WERI-Rb-1 (cell line): Measurements from ENCODE around the gene TICAM2.
A peak's percentile ranks its signal among the peaks of the same experiment; 100 is the strongest.

ENCODE experiments used
- DNase-seq: peaks from one replicate; pipeline ENCODE4 v3.0.0-alpha.2; 2020
- H3K27ac ChIP-seq: fragments of 250-450 bp; sonication (Bioruptor Pico); 2 replicates; pipeline ENCODE4 v1.5.1; 2020; ENCODE audit warnings: mild to moderate bottlenecking, moderate library complexity
- H3K27me3 ChIP-seq: fragments of 250-450 bp; sonication (Bioruptor Pico); 2 replicates; pipeline ENCODE4 v1.5.1; 2021; ENCODE audit warnings: mild to moderate bottlenecking, low read depth, moderate library complexity; ENCODE audit not compliant: insufficient read depth, severe bottlenecking
- H3K36me3 ChIP-seq: fragments of 250-450 bp; sonication (Bioruptor Pico); 2 replicates; pipeline ENCODE4 v1.5.1; 2020; ENCODE audit warnings: mild to moderate bottlenecking, moderate library complexity
- H3K4me3 ChIP-seq: 2 replicates; pipeline ENCODE4 v1.5.1; 2011; ENCODE audit warnings: low read depth, mild to moderate bottlenecking, control low read depth, low read length
- H3K9me3 ChIP-seq: fragments of 250-450 bp; sonication (Bioruptor Pico); 2 replicates; pipeline ENCODE4 v1.5.1; 2021; ENCODE audit warnings: mild to moderate bottlenecking, moderate library complexity; ENCODE audit not compliant: severe bottlenecking
- CTCF ChIP-seq: IDR thresholded peaks from 2 replicates; pipeline ENCODE4 v1.5.1; 2011; ENCODE audit warnings: low read depth, mild to moderate bottlenecking, control low read depth, inconsistent platforms, low read length

The TICAM2 gene

DNA sequence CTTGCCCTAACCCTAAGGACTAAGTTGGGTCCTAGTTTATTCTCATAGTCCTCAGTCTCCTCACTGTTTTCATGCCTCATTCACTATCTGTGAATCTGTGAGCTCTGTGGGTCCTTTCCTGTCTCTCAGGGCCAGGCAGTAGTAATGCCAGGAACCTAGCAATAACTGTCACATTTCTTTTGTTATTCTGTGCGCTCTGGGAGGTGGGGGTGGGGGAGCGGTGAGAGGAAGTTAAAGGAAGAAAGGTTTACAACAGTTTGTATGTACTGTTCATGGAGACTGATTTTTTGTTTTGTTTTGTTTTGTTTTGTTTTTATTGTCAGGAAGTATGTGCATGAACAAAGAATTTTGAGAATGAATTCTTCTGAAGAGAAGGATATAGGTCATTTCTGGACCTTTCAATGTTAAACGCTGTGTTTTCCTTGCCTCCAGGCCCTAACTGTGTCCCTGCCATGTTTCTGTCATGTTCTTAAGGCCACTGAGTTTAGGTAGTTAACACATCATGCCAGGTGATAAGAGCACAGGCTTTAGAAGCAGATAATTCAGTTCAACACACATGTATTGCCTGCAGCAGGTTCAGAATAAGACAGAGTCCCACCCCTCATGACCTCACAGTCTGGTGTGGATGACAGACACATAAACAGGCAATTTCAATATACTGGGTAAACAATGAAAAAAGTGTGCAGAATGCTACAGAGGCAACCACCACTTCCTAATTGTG, 44.5 kb downstream of the TICAM2 start:
- DNase-seq: no peak
- no peak for TF ChIP-seq CTCF
- H3K4me3 ChIP-seq: no peak overlapping the region
- no peak overlapping the region for H3K27ac ChIP-seq
- no peaks in the 10 kb centered on the region for H3K27me3 ChIP-seq
- no peaks in the 10 kb centered on the region for H3K36me3 ChIP-seq
- H3K9me3 ChIP-seq: no peaks in the 10 kb centered on the region

- no peaks in the 10 kb centered on the region for H3K36me3 ChIP-seq
- no peak overlapping the region for H3K27ac ChIP-seq
- DNase-seq: no peak
- no peaks in the 10 kb centered on the region for H3K27me3 ChIP-seq
- H3K4me3 ChIP-seq: no peak overlapping the region
- TF ChIP-seq CTCF: no peak
- no peaks in the 10 kb centered on the region for H3K9me3 ChIP-seq
Observed at GRCh38 chr5:115556276-115556675, 46.0 kb downstream of the TICAM2 start.

- no peak overlapping the region for H3K27ac ChIP-seq
- no peak for DNase-seq
- no peaks in the 10 kb centered on the region for H3K36me3 ChIP-seq
- H3K27me3 ChIP-seq: no peaks in the 10 kb centered on the region
- TF ChIP-seq CTCF: no peak
- no peak overlapping the region for H3K4me3 ChIP-seq
- H3K9me3 ChIP-seq: no peaks in the 10 kb centered on the region
Observed at GRCh38 chr5:115555084-115555633, 47.1 kb downstream of the TICAM2 start.

DNA sequence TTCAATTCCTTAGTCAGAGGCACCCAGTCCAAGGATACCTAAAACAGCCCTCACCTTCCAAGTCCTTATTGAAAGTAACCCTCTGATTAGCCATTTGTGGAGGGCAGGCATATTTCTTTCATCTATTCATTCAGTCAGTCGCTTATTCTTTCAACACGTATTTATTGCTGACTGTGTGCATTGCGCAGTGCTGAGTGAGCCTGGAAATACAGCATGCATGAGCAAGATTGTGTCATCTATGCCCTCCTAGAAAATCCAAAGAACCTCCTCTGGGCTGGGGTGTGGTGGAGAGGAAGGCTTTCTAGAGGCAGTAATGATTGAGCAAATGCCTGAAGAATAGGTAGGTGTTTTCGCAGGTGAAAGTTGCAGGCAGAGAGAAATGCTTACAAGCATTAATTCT, 49.2 kb downstream of the TICAM2 start:
- H3K27ac ChIP-seq: no peak overlapping the region
- H3K27me3 ChIP-seq: no peaks in the 10 kb centered on the region
- TF ChIP-seq CTCF: no peak
- no peaks in the 10 kb centered on the region for H3K9me3 ChIP-seq
- H3K36me3 ChIP-seq: no peaks in the 10 kb centered on the region
- H3K4me3 ChIP-seq: no peak overlapping the region
- no peak for DNase-seq

DNA sequence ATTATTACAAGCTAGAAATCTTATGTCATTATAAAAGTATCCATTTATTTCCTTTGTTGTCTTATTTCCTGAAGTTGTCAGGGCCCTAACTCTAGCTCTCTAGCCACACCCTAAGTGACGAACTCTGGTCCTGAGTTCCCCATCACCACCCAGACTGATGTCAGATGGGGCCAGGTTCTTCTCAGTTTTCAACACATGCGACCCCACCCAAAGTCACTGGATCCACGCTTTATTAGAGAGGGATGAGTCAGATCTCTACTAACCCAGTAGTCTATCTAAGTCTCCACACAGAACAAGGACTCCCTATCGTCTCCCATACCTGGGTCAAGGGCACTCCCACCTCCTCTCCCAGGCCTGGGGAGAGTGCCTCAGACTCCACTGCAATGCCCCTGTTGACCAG, 50.9 kb downstream of the TICAM2 start:
- Histone ChIP-seq H3K27me3 (no peaks in the 10 kb centered on the region), H3K9me3 (no peaks in the 10 kb centered on the region), H3K36me3 (no peaks in the 10 kb centered on the region), H3K27ac (no peak overlapping the region), H3K4me3 (no peak overlapping the region)
- no peak for DNase-seq
- TF ChIP-seq CTCF: no peak

- DNase-seq: peak; percentile 16
- peak; percentile 21; the same call in 1 of the 2 replicates for TF ChIP-seq CTCF
- Histone ChIP-seq H3K36me3 (peaks cover 3% of the 10 kb centered on the region), H3K27ac (no peak overlapping the region), H3K9me3 (peaks cover 6% of the 10 kb centered on the region), H3K27me3 (no peaks in the 10 kb centered on the region), H3K4me3 (no peak overlapping the region)
Observed at GRCh38 chr5:115549154-115549553, 53.1 kb downstream of the TICAM2 start.
